Subcutaneous adipose tissue (tissue), 4 donors: ENCODE results near the gene MRPL2. TPM values are rescaled to one million over a fixed set of nuclear protein-coding genes. Genes with fewer than 3 reads are reported as not detected.

Source experiments
- CTCF ChIP-seq: fragments of 450-650 bp; IDR thresholded peaks from one replicate; pipeline ENCODE4 v1.5.1; 2016; ENCODE audit warnings: low read depth, mild to moderate bottlenecking, control low read depth, antibody characterized with exemption, moderate library complexity
- total RNA-seq, 4 donors: library from RNA; depleted of rRNA; stranded (reverse); fragments of >200 nt; gene quantifications; one replicate each; pipeline ENCODE4 v1.1.0, GENCODE V29; 2016

Gene MRPL2
- total RNA-seq, 4 donors from 2014 or later = 10.4 to 19.8 (median 16.6) TPM

DNA sequence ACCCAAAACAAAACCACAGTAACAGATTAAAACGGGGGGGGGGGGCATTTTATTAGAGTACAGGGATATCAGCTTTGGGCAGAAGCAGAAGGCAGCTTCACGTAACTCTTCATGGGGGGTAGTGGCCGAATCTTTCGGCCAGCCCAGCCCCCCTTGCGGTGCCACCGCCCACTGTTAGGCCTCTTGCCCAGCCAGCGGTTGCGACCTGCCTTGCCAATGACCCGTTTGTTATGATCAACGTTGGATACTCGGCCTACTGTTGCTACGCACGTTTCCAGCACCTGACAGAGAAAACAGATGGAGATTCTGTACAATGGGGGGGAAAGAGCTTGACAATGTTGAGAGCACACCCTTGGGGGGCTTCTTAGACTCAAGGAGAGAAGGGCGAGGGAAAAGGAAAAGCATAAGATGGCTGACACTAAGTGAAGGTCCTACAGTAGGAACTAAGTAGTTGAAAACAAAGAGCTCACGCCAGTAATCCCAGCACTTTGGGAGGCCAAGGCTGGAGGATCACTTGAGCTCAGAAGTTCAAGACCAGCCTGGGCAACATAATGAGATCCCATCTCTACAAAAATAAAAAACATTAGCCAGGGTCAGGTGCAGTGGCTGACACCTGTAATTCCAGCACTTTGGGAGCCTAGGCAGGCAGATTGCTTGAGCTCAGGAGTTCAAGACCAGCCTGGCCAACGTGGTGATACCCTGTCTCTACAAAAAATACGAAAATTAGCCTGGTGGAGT lies 4.9 kb downstream of the MRPL2 start:
- no peak for TF ChIP-seq CTCF

DNA sequence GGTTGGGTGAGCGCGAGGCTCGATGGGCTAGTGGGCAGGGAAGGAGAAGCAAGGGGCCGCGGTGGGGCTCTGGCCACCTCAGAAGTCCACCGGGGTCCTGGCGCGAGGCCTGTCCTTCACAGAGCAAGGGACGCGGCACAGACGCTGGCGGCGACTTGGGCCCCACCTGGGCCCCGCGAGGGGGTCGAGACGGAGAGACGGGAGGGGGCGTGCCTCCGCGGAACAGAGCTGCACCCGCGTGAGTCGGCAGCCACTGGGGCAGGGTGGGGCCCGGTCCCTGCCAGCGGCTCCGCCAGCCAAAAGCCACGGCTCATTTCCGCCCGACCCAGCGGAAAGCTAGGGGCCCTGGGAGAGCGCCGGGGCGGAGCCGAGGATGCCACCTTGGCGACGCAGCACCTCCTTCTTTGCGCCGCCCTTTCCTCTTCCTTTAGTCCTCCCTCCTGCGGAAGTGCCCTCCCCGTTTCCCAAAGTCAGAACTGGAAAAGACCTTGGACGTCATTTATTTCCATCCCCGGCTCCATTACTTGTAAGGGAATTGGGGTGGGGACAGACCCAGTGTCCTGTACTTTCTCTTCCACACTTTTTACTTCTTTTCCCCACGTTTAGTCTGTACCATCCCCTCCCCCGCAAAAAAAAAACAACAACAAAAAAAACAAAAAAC lies 5.6 kb downstream of the MRPL2 start, which contains the start of gene CUL7:
Gene CUL7, minus strand, starts transcription at position 307 of the 661 bp plus-strand sequence. CDS start 1,063 bp downstream, outside the sequence.
- no peak for TF ChIP-seq CTCF

DNA sequence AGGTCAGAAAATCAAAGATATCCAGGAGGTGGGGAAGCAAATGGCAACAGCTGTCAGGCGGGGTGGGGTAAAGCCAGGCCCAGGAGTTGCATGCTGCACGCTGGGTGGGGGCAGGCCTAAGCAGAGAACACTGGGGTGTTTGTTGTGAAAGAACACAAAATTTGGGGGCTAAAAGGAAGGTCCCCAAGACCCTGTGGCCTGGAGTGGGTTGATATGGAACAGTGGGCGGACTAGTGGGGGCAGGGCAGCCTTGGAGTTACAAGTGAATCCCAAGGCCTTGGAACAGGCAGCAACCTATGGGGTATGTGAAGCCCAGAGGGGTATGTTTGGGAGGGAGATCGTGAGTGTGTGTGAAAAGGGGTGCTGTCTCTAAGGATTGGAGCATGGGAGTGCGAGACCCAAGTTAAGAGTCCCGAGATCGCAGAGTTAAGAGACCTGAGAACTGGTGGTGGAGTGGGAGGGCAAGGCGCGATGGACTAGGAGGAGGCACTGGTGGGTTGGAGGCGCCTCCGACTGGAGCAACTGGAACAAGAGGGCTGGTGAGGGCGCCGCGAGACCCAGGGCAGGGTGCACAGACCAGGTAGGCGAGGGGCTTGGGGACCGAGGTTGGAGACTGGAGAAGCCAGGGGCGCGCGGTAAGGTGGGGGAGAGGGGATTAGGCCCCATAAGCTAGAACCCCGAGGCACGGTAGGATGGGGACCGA lies 6.2 kb downstream of the MRPL2 start:
- TF ChIP-seq CTCF = no peak

GRCh38 chr6:43052225-43052841 lies 6.9 kb downstream of the MRPL2 start:
- no peak for TF ChIP-seq CTCF

DNA sequence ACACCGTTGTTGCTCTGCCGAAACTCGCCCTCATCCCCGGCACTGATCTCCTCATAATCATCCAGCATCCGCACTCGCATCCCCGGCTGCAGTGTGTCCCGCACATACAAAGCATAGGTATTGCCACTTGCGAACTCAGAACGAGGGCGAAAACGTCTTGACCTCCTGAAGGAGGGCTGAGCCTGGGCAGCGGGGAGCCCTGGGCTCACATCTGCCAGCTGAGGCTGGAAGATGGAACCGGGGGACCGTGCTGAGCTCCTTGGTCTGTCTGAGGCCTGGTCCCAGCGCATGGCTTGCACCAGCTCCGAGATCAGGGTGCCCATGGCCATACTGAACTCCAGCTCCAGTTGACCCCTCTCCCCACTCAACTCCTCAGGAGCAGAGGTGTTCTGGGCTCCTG lies 8.3 kb downstream of the MRPL2 start:
- TF ChIP-seq CTCF = no peak

- no peak for TF ChIP-seq CTCF
Observed at GRCh38 chr6:43047998-43048397, 11.2 kb downstream of the MRPL2 start.
